Measurements from ENCODE around the gene SLC29A2.
A peak's percentile ranks its signal among the peaks of the same experiment; 100 is the strongest.

SLC29A2 gene

GRCh38 chr11:66317723-66318599, 53.6 kb downstream of the SLC29A2 start:
- H3K9ac ChIP-seq (ENCODE audit: low read length), result peak overlapping the region; percentile 86
- H3K9me3 ChIP-seq (ENCODE audit: control insufficient read depth, low read length), result no peaks in the 10 kb centered on the region
- H3K4me1 ChIP-seq (ENCODE audit: control insufficient read depth, insufficient read depth, low read length), result peaks cover 39% of the 10 kb centered on the region
- H3K27me3 ChIP-seq (replicated peaks; ENCODE audit: control insufficient read depth, insufficient read depth, low read length), result no peaks in the 10 kb centered on the region
- H3K36me3 ChIP-seq (ENCODE audit: control insufficient read depth, insufficient read depth, low read length, severe bottlenecking), result peaks cover 13% of the 10 kb centered on the region
- peak overlapping the region; percentile 76 for H3K4me3 ChIP-seq (ENCODE audit: low read length)
- peak; percentile 95 for DNase-seq (ENCODE audit: low read depth)

- peak overlapping the region; percentile 76 for H3K4me3 ChIP-seq (ENCODE audit: low read length)
- peaks cover 35% of the 10 kb centered on the region for H3K4me1 ChIP-seq (ENCODE audit: control insufficient read depth, insufficient read depth, low read length)
- H3K9ac ChIP-seq (ENCODE audit: low read length), result peak overlapping the region; percentile 86
- no peaks in the 10 kb centered on the region for H3K9me3 ChIP-seq (ENCODE audit: control insufficient read depth, low read length)
- peak; percentile 69 for DNase-seq (ENCODE audit: low read depth)
- H3K27me3 ChIP-seq (replicated peaks; ENCODE audit: control insufficient read depth, insufficient read depth, low read length), result no peaks in the 10 kb centered on the region
- peaks cover 13% of the 10 kb centered on the region for H3K36me3 ChIP-seq (ENCODE audit: control insufficient read depth, insufficient read depth, low read length, severe bottlenecking)
Observed at GRCh38 chr11:66317322-66317722, 54.2 kb downstream of the SLC29A2 start.

GRCh38 chr11:66316849-66317251, 54.7 kb downstream of the SLC29A2 start, which contains the start of gene CD248:
TSS of gene CD248 (minus strand) at chr11:66317044. CDS start at chr11:66317027, 17 bp downstream.
- Histone ChIP-seq H3K4me1 (ENCODE audit: control insufficient read depth, insufficient read depth, low read length) (peaks cover 31% of the 10 kb centered on the region), H3K9ac (ENCODE audit: low read length) (peak within 1 kb of the TSS; percentile 98), H3K4me3 (ENCODE audit: low read length) (peak within 1 kb of the TSS; percentile 98), H3K27me3 (replicated peaks; ENCODE audit: control insufficient read depth, insufficient read depth, low read length) (no peaks in the 10 kb centered on the region), H3K9me3 (ENCODE audit: control insufficient read depth, low read length) (no peaks in the 10 kb centered on the region), H3K36me3 (ENCODE audit: control insufficient read depth, insufficient read depth, low read length, severe bottlenecking) (peaks cover 13% of the 10 kb centered on the region)
- DNase-seq (ENCODE audit: low read depth), result peak; percentile 85

- DNase-seq (ENCODE audit: low read depth), result peak; percentile 44
- no peaks in the 10 kb centered on the region for H3K27me3 ChIP-seq (replicated peaks; ENCODE audit: control insufficient read depth, insufficient read depth, low read length)
- H3K4me1 ChIP-seq (ENCODE audit: control insufficient read depth, insufficient read depth, low read length), result peaks cover 24% of the 10 kb centered on the region
- peak overlapping the region; percentile 98 for H3K9ac ChIP-seq (ENCODE audit: low read length)
- H3K9me3 ChIP-seq (ENCODE audit: control insufficient read depth, low read length), result no peaks in the 10 kb centered on the region
- peaks cover 13% of the 10 kb centered on the region for H3K36me3 ChIP-seq (ENCODE audit: control insufficient read depth, insufficient read depth, low read length, severe bottlenecking)
- H3K4me3 ChIP-seq (ENCODE audit: low read length), result peak overlapping the region; percentile 98
Observed at GRCh38 chr11:66315921-66316811, 55.4 kb downstream of the SLC29A2 start.

GRCh38 chr11:66315498-66315885, 56.1 kb downstream of the SLC29A2 start:
- H3K9ac ChIP-seq (ENCODE audit: low read length), result peak overlapping the region; percentile 98
- peak overlapping the region; percentile 98 for H3K4me3 ChIP-seq (ENCODE audit: low read length)
- no peaks in the 10 kb centered on the region for H3K27me3 ChIP-seq (replicated peaks; ENCODE audit: control insufficient read depth, insufficient read depth, low read length)
- H3K36me3 ChIP-seq (ENCODE audit: control insufficient read depth, insufficient read depth, low read length, severe bottlenecking), result peaks cover 13% of the 10 kb centered on the region
- no peaks in the 10 kb centered on the region for H3K9me3 ChIP-seq (ENCODE audit: control insufficient read depth, low read length)
- DNase-seq (ENCODE audit: low read depth), result no peak
- H3K4me1 ChIP-seq (ENCODE audit: control insufficient read depth, insufficient read depth, low read length), result peaks cover 24% of the 10 kb centered on the region

- no peaks in the 10 kb centered on the region for H3K9me3 ChIP-seq (ENCODE audit: control insufficient read depth, low read length)
- DNase-seq (ENCODE audit: low read depth), result no peak
- peak overlapping the region; percentile 98 for H3K4me3 ChIP-seq (ENCODE audit: low read length)
- peak overlapping the region; percentile 98 for H3K9ac ChIP-seq (ENCODE audit: low read length)
- no peaks in the 10 kb centered on the region for H3K27me3 ChIP-seq (replicated peaks; ENCODE audit: control insufficient read depth, insufficient read depth, low read length)
- peaks cover 13% of the 10 kb centered on the region for H3K36me3 ChIP-seq (ENCODE audit: control insufficient read depth, insufficient read depth, low read length, severe bottlenecking)
- peaks cover 24% of the 10 kb centered on the region for H3K4me1 ChIP-seq (ENCODE audit: control insufficient read depth, insufficient read depth, low read length)
Observed at GRCh38 chr11:66314561-66315497, 56.7 kb downstream of the SLC29A2 start.

- no peak for DNase-seq (ENCODE audit: low read depth)
- peaks cover 13% of the 10 kb centered on the region for H3K36me3 ChIP-seq (ENCODE audit: control insufficient read depth, insufficient read depth, low read length, severe bottlenecking)
- no peaks in the 10 kb centered on the region for H3K9me3 ChIP-seq (ENCODE audit: control insufficient read depth, low read length)
- H3K4me3 ChIP-seq (ENCODE audit: low read length), result peak overlapping the region; percentile 98
- H3K27me3 ChIP-seq (replicated peaks; ENCODE audit: control insufficient read depth, insufficient read depth, low read length), result no peaks in the 10 kb centered on the region
- peaks cover 23% of the 10 kb centered on the region for H3K4me1 ChIP-seq (ENCODE audit: control insufficient read depth, insufficient read depth, low read length)
- peak overlapping the region; percentile 98 for H3K9ac ChIP-seq (ENCODE audit: low read length)
Observed at GRCh38 chr11:66314186-66314501, 57.4 kb downstream of the SLC29A2 start.

GRCh38 chr11:66313321-66314185, 58.0 kb downstream of the SLC29A2 start:
- H3K36me3 ChIP-seq (ENCODE audit: control insufficient read depth, insufficient read depth, low read length, severe bottlenecking), result peaks cover 13% of the 10 kb centered on the region
- H3K4me3 ChIP-seq (ENCODE audit: low read length), result peak overlapping the region; percentile 98
- H3K27me3 ChIP-seq (replicated peaks; ENCODE audit: control insufficient read depth, insufficient read depth, low read length), result no peaks in the 10 kb centered on the region
- no peaks in the 10 kb centered on the region for H3K9me3 ChIP-seq (ENCODE audit: control insufficient read depth, low read length)
- peaks cover 17% of the 10 kb centered on the region for H3K4me1 ChIP-seq (ENCODE audit: control insufficient read depth, insufficient read depth, low read length)
- DNase-seq (ENCODE audit: low read depth), result peak; percentile 93
- peak overlapping the region; percentile 98 for H3K9ac ChIP-seq (ENCODE audit: low read length)

- H3K27me3 ChIP-seq (replicated peaks; ENCODE audit: control insufficient read depth, insufficient read depth, low read length), result no peaks in the 10 kb centered on the region
- H3K4me3 ChIP-seq (ENCODE audit: low read length), result peak overlapping the region; percentile 98
- peak overlapping the region; percentile 98 for H3K9ac ChIP-seq (ENCODE audit: low read length)
- H3K4me1 ChIP-seq (ENCODE audit: control insufficient read depth, insufficient read depth, low read length), result peaks cover 9% of the 10 kb centered on the region
- no peaks in the 10 kb centered on the region for H3K9me3 ChIP-seq (ENCODE audit: control insufficient read depth, low read length)
- peaks cover 13% of the 10 kb centered on the region for H3K36me3 ChIP-seq (ENCODE audit: control insufficient read depth, insufficient read depth, low read length, severe bottlenecking)
- peak; percentile 100 for DNase-seq (ENCODE audit: low read depth)
Observed at GRCh38 chr11:66312549-66313320, 58.8 kb downstream of the SLC29A2 start.

Measured in adipocyte (in vitro differentiated cells).